ENCODE data around the gene NEK1.
"Not testable (repeated sequence)": the region's sequence is repeated elsewhere in the genome, so short reads cannot be mapped to it uniquely, and the experiment has no call there.

The NEK1 gene

GRCh38 chr4:169484485-169484884 lies 127.9 kb downstream of the NEK1 start:
- TF ChIP-seq POLR2A (IDR thresholded peaks at IDR 0.05; ENCODE audit: low read length) (no peak), GATA1 (IDR thresholded peaks at IDR 0.05; ENCODE audit: low read depth, low read length) (no peak)
- no peak for DNase-seq

DNA sequence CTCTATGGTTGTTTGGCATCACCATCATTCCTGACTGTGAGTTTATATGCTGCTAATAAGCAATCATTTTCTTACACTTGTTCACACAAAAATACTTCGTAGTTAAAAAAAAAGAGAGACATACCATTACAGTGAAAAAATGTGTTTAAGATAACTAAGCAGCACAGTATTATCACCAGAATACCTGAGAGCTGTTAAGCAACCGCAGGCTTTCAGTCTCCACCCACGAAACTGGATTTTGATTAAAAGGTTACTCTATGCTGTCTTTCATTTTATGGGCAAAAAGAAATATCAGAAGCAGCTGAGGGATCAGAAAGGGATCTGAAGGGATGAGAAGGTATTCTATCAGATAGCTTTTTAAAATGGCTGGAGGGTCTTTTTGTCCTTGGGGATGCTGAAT lies 148.3 kb downstream of the NEK1 start:
- no peak for TF ChIP-seq POLR2A (IDR thresholded peaks at IDR 0.05; ENCODE audit: low read length)
- no peak for TF ChIP-seq GATA1 (IDR thresholded peaks at IDR 0.05; ENCODE audit: low read depth, low read length)
- DNase-seq: no peak

GRCh38 chr4:169460081-169460480 lies 152.3 kb downstream of the NEK1 start:
- TF ChIP-seq GATA1 (IDR thresholded peaks at IDR 0.05; ENCODE audit: low read depth, low read length) (no peak), POLR2A (IDR thresholded peaks at IDR 0.05; ENCODE audit: low read length) (no peak)
- no peak for DNase-seq

- no peak for DNase-seq
- TF ChIP-seq POLR2A (IDR thresholded peaks at IDR 0.05; ENCODE audit: low read length): no peak
- TF ChIP-seq GATA1 (IDR thresholded peaks at IDR 0.05; ENCODE audit: low read depth, low read length): no peak
Measured at GRCh38 chr4:169458575-169458974, 153.8 kb downstream of the NEK1 start.

GRCh38 chr4:169452644-169453043 lies 159.7 kb downstream of the NEK1 start:
- DNase-seq: not testable (repeated sequence)

DNA sequence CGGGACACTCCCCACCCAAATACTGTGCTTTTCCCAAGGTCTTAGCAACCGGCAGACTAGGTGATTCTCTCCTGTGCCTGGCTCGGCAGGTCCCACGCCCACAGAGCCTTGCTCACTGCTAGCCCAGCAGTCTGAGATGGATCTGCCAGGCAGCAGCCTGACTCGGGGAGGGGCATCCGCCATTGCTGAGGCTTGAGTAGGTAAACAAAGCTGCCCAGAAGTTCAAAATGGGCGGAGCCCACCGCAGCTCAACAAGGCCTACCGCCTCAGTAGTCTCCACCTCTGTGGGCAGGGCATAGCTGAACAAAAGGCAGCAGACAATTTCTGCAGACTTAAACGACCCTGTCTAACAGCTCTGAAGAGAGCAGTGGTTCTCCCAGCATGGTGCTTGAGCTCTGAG lies 163.4 kb downstream of the NEK1 start:
- not testable (repeated sequence) for DNase-seq

- TF ChIP-seq POLR2A (IDR thresholded peaks at IDR 0.05; ENCODE audit: low read length) (no peak), GATA1 (IDR thresholded peaks at IDR 0.05; ENCODE audit: low read depth, low read length) (no peak)
Measured at GRCh38 chr4:169446824-169447223, 165.6 kb downstream of the NEK1 start.

DNA sequence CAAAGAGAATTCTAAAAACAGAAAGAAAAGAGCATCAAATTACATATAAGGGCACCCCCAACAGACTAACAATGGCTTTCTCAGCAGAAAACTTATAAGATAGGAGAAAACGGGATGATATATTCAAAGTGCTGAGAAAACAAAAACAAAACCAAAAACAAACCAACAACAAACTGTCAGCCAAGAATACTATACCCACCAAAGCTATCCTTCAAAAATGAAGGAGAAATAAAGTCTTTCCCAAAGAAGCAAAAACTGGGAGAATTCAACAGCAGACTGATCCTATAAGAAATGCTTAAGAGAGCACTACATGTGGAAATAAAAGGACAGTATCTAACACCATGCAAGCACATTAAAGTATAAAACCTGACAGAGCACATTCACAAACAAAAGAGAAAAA lies 168.6 kb downstream of the NEK1 start:
- no peak for DNase-seq
- TF ChIP-seq POLR2A (IDR thresholded peaks at IDR 0.05; ENCODE audit: low read length) (no peak), GATA1 (IDR thresholded peaks at IDR 0.05; ENCODE audit: low read depth, low read length) (no peak)

More at GRCh38 chr4:169446824-169447223, 165.6 kb downstream of the NEK1 start:
- DNase-seq: no peak

GRCh38 chr4:169440446-169440845 lies 171.9 kb downstream of the NEK1 start:
- TF ChIP-seq POLR2A (IDR thresholded peaks at IDR 0.05; ENCODE audit: low read length) (no peak), GATA1 (IDR thresholded peaks at IDR 0.05; ENCODE audit: low read depth, low read length) (no peak)
- DNase-seq: no peak

- no peak for DNase-seq
Measured at GRCh38 chr4:169439244-169439643, 173.1 kb downstream of the NEK1 start.

DNA sequence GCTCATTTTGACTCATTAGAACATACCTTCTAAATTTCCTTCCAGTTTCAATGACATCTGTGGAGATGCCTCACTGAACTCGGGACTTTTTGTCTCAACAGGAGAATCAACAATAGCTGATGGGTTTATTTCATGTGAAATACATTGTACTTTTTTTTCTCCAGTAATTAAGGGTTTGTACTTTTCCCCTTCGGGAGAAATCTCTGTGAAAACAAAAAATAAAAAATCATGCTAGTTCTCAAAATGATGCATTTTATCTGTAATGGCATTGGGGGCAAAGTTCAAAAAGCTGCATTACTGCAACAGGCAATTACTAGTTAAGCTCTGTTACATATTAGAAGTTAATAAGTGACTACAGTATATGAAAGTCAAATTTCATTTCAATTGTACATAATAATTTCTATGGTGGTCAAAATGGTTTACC lies 174.3 kb downstream of the NEK1 start:
- TF ChIP-seq GATA1 (IDR thresholded peaks at IDR 0.05; ENCODE audit: low read depth, low read length): no peak
- no peak for TF ChIP-seq POLR2A (IDR thresholded peaks at IDR 0.05; ENCODE audit: low read length)
- no peak for DNase-seq

More at GRCh38 chr4:169439244-169439643, 173.1 kb downstream of the NEK1 start:
- TF ChIP-seq POLR2A (IDR thresholded peaks at IDR 0.05; ENCODE audit: low read length): no peak
- no peak for TF ChIP-seq GATA1 (IDR thresholded peaks at IDR 0.05; ENCODE audit: low read depth, low read length)

DNA sequence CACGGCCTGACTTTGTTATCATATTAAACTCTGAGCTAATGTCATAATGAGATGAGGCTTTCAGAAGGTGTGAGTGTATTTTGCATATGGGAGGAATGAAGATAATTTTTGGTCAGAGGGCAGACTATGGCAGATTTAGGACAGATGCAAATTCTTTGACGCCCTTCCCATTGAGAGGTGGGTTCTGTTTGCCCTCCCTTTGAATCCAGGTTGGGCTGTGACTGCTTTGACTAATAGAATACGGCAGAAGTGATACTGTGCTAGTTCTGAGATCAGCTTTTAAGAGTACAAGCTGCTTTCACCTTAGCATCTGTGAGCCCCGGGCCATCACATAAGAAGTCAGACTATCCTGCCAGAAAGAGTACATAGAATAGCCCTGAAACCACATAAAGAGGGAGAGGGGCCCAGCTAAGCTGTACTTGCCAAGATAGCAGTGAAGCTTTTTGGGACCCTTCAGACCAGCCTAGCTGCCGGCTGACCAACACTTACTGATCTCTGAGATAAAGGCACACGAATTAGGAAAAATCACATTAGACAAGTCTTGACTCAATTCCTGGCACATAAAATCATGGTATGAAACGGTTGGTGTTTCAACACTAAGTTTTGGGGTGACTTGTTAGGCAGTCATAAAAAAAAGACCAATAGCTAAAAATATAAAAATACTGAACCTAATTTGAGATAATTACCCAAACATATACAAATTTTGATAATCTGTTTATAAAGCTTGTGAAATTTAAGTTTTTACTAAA lies 174.9 kb downstream of the NEK1 start:
- no peak for DNase-seq
- TF ChIP-seq GATA1 (IDR thresholded peaks at IDR 0.05; ENCODE audit: low read depth, low read length): no peak

- DNase-seq: no peak
- no peak for TF ChIP-seq GATA1 (IDR thresholded peaks at IDR 0.05; ENCODE audit: low read depth, low read length)
- no peak for TF ChIP-seq POLR2A (IDR thresholded peaks at IDR 0.05; ENCODE audit: low read length)
Measured at GRCh38 chr4:169436734-169437133, 175.6 kb downstream of the NEK1 start.

- no peak for DNase-seq
- TF ChIP-seq GATA1 (IDR thresholded peaks at IDR 0.05; ENCODE audit: low read depth, low read length): no peak
- no peak for TF ChIP-seq POLR2A (IDR thresholded peaks at IDR 0.05; ENCODE audit: low read length)
Measured at GRCh38 chr4:169428376-169428775, 184.0 kb downstream of the NEK1 start.

GRCh38 chr4:169427727-169428126 lies 184.7 kb downstream of the NEK1 start:
- not testable (repeated sequence) for DNase-seq

GRCh38 chr4:169420291-169420690 lies 192.1 kb downstream of the NEK1 start:
- no peak for DNase-seq
- TF ChIP-seq GATA1 (IDR thresholded peaks at IDR 0.05; ENCODE audit: low read depth, low read length): no peak
- no peak for TF ChIP-seq POLR2A (IDR thresholded peaks at IDR 0.05; ENCODE audit: low read length)

Data from erythroblast (primary cell).